GM19467 (cell line): ENCODE measurements around the gene RMRP.

Experiments
- ATAC-seq: cut with Tn5 transposase; IDR thresholded peaks from one replicate; pipeline ENCODE4 v1.9.1; 2021; ENCODE audit warnings: mild to moderate bottlenecking, moderate library complexity; ENCODE audit not compliant: unreplicated experiment

RMRP gene

DNA sequence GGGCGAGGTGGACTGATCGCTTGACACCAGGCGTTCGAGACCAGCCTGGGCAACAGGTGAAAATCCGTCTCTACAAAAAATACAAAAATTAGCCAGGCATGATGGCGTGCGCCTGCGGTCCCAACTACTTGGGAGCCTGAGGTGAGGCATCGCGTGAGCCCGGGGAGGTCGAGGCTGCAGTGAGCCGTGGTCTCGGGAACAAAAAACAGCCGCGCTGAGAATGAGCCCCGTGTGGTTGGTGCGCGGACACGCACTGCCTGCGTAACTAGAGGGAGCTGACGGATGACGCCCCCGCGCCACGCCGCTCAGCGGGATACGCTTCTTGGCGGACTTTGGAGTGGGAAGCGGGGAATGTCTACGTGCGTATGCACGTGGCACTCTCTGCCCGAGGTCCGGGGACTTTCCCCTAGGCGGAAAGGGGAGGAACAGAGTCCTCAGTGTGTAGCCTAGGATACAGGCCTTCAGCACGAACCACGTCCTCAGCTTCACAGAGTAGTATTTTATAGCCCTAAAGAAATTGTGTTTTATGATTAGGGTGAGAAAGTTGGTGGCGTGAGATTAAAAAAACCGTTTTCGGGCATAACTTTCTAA, at the start of gene RMRP:
Gene RMRP (minus strand): TSS at position 474 of the 591 bp plus-strand sequence.
- peak; percentile 81 for ATAC-seq

- ATAC-seq = no peak
These were observed 49.1 kb upstream of the RMRP start for GRCh38 chr9:35706951-35707350.

GRCh38 chr9:35705836-35706430, 48.1 kb upstream of the RMRP start:
- no peak for ATAC-seq

GRCh38 chr9:35705372-35705771, 47.6 kb upstream of the RMRP start:
- ATAC-seq = no peak

DNA sequence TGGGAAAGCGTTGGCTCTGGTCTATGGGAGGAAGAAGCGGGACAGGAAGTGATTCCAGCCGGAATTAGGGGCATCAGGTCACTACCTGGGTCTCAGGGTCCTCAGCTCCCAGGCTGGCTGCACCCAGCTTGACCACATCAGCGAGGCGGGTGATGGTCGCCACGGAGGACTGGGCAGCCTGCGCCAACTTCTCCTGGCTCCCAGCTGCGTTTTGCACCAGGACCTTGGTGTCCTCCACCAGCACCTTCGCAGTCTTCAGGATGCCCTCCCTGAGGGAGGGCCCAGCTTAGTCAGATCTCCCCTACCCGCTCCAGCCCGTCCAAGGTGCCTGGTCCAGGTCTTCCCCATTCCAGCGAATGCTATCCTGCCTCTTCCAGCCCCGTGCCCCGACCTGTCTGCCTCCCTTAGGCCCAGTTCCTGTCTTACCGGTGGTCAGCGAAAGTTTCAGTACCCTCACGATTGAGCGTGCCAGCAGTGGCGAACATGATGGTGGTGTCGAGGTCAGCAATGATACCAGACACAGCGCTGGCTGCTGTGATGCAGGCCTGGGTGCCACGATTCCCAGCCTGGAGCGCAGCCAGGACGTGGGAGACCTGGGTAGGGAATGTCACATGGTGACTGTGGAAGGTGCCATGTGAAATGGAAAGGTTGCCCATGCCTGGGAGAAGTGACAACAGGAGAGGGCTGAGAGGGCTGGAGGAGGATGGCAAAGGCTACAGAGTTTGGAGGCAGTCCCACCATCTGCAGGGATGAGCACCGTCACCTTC, 46.3 kb upstream of the RMRP start:
- ATAC-seq = no peak

GRCh38 chr9:35702696-35703095, 44.9 kb upstream of the RMRP start:
- no peak for ATAC-seq

DNA sequence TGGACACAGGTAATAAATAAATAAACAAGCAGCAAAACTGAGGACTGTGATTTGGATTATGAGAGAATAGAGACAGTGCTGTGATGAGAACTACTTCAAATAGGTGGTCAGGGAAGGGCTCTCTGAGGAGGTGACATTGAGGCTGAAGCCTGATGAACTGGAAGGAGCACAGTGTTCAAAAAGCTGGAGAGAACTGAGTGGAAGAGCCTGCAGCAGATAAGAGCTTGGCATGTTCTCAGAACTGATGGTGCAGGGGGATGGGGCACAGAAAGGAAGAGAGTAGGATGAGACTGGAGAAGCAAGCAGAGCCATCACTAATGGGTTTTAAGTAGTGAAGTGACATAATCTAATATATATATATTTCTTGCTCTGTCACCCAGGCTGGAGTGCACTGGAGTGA, 43.1 kb upstream of the RMRP start:
- no peak for ATAC-seq

DNA sequence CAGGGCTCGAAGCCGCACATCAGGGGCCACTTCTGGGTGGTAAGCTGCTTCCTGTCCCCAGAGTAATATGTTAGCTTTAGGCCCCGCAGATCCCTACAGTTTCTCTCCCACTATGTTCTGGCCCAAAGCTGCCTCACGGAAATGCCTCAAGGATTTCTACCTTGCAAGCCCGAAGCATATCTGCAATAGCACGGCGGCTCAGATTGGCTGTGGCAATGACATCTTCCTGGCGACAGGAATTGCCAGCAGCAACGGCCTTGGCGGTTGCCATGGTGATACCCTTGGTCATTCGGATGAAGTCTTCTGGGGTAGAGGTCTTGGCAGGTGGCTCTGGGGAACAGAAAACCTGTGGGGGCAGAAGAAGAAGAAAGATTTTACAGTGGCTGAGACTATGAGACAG, 42.2 kb upstream of the RMRP start:
- ATAC-seq = no peak

- ATAC-seq = no peak
These were observed 40.4 kb upstream of the RMRP start for GRCh38 chr9:35698231-35698630.

- ATAC-seq = no peak
These were observed 39.7 kb upstream of the RMRP start for GRCh38 chr9:35697486-35697885.

GRCh38 chr9:35696520-35697215, 38.8 kb upstream of the RMRP start:
- no peak for ATAC-seq

DNA sequence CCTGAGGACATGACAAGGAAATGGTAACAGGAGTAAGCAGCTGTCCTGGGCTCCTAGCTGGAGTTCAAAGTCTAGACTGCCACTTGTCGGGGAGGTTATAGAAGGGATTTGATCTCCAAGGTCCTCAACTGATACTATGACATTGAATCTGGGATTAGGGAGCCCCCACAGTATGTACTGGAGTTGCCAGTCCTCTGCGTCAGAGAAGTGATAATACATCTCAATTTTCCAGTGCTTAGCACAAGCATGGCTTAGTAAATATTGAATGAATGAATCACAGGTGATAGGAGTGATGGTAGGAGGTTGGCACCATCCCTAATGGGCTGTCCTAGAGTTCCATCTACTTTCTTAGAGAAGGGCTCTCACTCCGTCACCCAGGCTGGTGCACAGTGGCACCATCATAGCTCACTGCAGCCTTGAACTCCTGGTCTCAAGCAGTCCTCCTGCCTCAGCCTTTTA, 38.2 kb upstream of the RMRP start:
- ATAC-seq = no peak

DNA sequence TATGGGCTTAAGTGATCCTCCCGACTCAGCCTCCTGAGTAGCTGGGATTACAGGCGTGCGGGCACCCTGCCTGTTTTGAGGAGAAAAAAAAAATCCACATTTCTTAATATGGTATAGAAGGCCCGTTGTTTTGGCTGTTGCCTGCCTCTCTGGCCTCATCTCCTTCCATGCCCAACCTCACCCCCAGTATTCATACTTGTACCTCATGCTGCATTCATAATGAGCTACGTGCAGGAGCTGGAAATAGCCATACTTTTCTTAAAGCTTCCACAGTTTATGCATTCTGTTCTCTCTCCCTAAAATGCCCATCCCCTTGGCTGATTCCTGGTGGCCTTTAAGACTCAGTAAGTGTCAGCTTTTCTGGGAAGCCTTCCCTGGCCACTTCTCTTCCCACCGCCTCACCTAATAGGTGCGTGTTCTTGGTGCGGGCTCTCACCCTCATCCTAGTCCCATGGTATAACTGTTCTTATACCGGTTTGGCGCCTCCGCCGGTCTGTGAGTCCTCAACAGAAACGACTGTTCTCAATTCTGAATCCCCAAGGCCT, 34.0 kb upstream of the RMRP start:
- no peak for ATAC-seq

GRCh38 chr9:35691334-35691650, 33.5 kb upstream of the RMRP start:
- ATAC-seq = no peak

DNA sequence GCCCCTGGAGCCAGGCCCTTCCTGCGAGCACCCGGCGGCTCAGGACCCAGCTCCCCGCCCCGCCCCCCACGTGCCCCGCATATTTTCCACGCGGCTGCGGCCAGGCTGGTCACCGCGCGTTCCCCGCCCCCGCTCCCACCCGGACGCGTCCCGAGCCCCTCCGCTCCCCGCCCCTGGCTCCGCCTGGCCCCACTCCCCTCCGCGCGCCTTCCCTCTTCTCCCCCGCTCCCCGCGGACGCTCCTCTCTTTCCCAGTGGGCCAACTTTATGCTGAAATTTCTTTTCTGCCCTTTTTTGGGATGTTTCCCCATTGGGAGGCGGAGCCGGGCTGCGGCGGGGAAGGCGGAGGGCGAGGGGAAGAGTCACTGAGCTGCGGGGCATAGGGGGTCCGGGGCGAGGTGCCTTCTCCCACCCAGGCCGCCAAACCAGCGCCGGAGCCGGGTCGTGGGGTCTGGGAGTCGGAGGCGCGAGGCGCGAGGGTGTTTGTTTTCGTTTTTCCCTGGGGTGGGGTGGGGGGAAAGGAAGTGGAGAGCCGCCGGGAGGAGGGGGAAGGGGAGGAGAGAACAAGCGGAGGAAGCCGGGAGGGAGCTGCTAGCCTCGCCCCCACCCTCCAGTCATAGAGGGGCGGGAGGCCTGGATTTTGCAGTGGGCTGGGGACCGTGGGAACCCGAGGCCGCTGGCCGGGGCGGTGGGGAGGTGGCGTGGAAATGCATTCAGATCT, 33.0 kb upstream of the RMRP start:
- ATAC-seq = no peak

- ATAC-seq = no peak
These were observed 32.4 kb upstream of the RMRP start for GRCh38 chr9:35690294-35690613.

- ATAC-seq = no peak
These were observed 31.9 kb upstream of the RMRP start, which contains the start of gene TPM2 for GRCh38 chr9:35689542-35690293. Gene TPM2, minus strand, starts transcription at chr9:35689925. Its CDS starts 108 bp downstream, at chr9:35689817.

- no peak for ATAC-seq
These were observed 31.0 kb upstream of the RMRP start for GRCh38 chr9:35688558-35689541.

DNA sequence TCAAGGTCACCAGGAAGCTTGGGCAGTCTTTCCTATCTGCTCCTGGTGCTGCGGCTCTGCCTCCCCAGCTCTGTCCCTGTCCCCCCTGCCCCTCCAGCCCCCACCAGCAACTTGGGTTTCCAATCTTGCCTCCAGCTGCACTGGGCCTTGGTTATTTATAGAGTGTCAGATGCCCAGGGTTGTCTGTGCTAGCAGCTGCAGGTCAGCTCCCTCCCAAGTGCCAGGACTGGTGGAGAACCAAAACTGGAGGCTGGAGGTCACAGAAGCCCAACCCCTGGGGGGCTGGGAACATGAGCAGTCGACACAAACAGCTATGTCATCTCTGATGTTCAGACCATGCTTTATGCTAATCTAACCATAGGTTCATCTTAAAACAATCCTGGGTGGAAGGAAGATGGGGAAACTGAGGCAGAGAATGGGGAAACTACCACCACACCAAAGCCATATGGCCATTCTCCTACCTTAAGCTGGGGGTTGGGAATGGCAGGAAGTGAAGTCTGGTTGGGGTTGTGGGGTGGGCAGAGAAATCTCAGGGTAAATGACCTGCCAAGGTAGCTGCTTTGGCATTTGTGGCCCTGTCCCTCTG, 30.2 kb upstream of the RMRP start:
- no peak for ATAC-seq
